Ovary (tissue), 9 donors: Measurements from ENCODE around the gene CCDC141. TPM values are rescaled to one million over a fixed set of nuclear protein-coding genes. Genes with fewer than 3 reads are reported as not detected.

Experiments
- DNase-seq, 5 donors: peaks; one replicate each; pipeline ENCODE4 v3.0.0-alpha.2; 2019 to 2020
- H3K27ac ChIP-seq, 2 donors: fragments of 200-600 bp; one replicate each; pipeline versions ENCODE4 v1.5.1 to v1.8.0; 2019 to 2022
- H3K27me3 ChIP-seq: fragments of 200-600 bp; one replicate; pipeline ENCODE4 v1.8.0; 2022
- H3K36me3 ChIP-seq: fragments of 200-600 bp; sonication (generic); one replicate; pipeline ENCODE4 v1.5.1; 2019
- H3K4me1 ChIP-seq: one replicate; pipeline ENCODE4 v1.8.1; 2013; ENCODE audit warnings: mild to moderate bottlenecking, moderate library complexity; ENCODE audit not compliant: insufficient read depth
- H3K4me3 ChIP-seq: fragments of 200-600 bp; sonication (generic); one replicate; pipeline ENCODE4 v1.5.1; 2017
- H3K9me3 ChIP-seq, 2 donors: fragments of 200-600 bp in 1 of 2; sonication (generic) in 1 of 2; one replicate each; pipeline versions ENCODE4 v1.5.1 to v1.8.1; 2013 to 2019; ENCODE audit warnings: mild to moderate bottlenecking in 1 of 2, moderate library complexity in 1 of 2
- CTCF ChIP-seq, 3 donors: fragments of 450-650 bp in 2 of 3; fragments of 200-600 bp in 1 of 3; IDR thresholded peaks; one replicate each; pipeline versions ENCODE4 v1.5.1 to v1.8.0; 2016 to 2022; ENCODE audit warnings: antibody characterized with exemption in 3 of 3, mild to moderate bottlenecking in 1 of 3
- EP300 ChIP-seq: sonication (generic); formaldehyde crosslinking; IDR thresholded peaks from one replicate; pipeline ENCODE4 v1.6.1; 2017; ENCODE audit warnings: antibody characterized with exemption
- POLR2A ChIP-seq: fragments of 450-650 bp; IDR thresholded peaks from one replicate; pipeline ENCODE4 v1.6.1; 2017; ENCODE audit warnings: antibody characterized with exemption, mild to moderate bottlenecking, moderate library complexity
- WGBS, 3 donors: extraction: QIAGEN DNeasy Blood & Tissue Kit in 1 of 3; methylation state at CpG; one replicate each; pipeline versions ENCODE4 v1.1.5 to v1.1.7; 2013 to 2017; 5-methylcytosine and 5-hydroxymethylcytosine counted together
- intact Hi-C, 4 donors: fragments of 100-400 bp; cut with DNase I; formaldehyde crosslinking; loops; one replicate each; pipeline versions ENCODE4 v1.11.0 to v1.15.1; 2022 to 2023
- polyA plus RNA-seq, 2 donors: library from polyadenylated mRNA; stranded (reverse); fragments of 200-250 nt in 1 of 2; fragments of 350-450 nt in 1 of 2; fragmentation: Illumina TruSeq in 1 of 2; extraction: RNeasy Lipid Tissue Mini Kit (QIAGEN cat#74804) in 1 of 2; gene quantifications; one replicate each; pipeline ENCODE4 v1.2.3, GENCODE V29; 2013 to 2014
- total RNA-seq, 7 donors: library from RNA; depleted of rRNA in 2 of 7; stranded (reverse); fragments of >200 nt in 2 of 7; fragmentation: NEBNext Ultra II Directional in 3 of 7; extraction: Animal tissue kit (Norgen Biotek cat#: 25700) in 3 of 7; gene quantifications; one replicate each; pipeline versions ENCODE4 v1.1.0 to v1.2.4, GENCODE V29; 2016 to 2023
- donor health status: DM: no; HTN: no; CAD: no; lungs with moderate emphysema.
- donor health status: DM: no; HTN: no; CAD: no.
- donor health status: Bipolar disorder and iron deficiency.
- donor health status: DM: yes; HTN: yes; CAD: no.
- donor health status: DM: no; HTN: no; CAD: no.
- donor health status: DM: yes; HTN: yes; CAD: no.

CCDC141 gene
- total and polyA plus RNA-seq, 9 donors = 0.35 to 6.2 (median 0.77) TPM

GRCh38 chr2:178824181-178824580 is 225.8 kb downstream of the CCDC141 start:
- 82 to 97% (median 97%) methylated on average over 7 of the region's 7 CpGs for WGBS, 3 donors
- Histone ChIP-seq H3K36me3 (no peaks in the 10 kb centered on the region), H3K27ac (no peak overlapping the region), H3K4me3 (no peak overlapping the region), H3K4me1 (peaks cover 3% of the 10 kb centered on the region), H3K9me3 (no peaks in the 10 kb centered on the region), H3K27me3 (no peaks in the 10 kb centered on the region)
- TF ChIP-seq CTCF (IDR thresholded peaks at IDR 0.05) (no peak), POLR2A (no peak), EP300 (no peak)
- DNase-seq = no peak
- intact Hi-C loops = no loop called here

- Histone ChIP-seq H3K27me3 (no peaks in the 10 kb centered on the region), H3K9me3 (no peaks in the 10 kb centered on the region), H3K27ac (no peak overlapping the region), H3K4me1 (peaks cover 2% of the 10 kb centered on the region), H3K36me3 (no peaks in the 10 kb centered on the region), H3K4me3 (no peak overlapping the region)
- no peak for DNase-seq
- 6 to 11% (median 11%) methylated on average over 4 of the region's 4 CpGs for WGBS, 3 donors
- TF ChIP-seq EP300 = no peak
- no peak for TF ChIP-seq CTCF (IDR thresholded peaks at IDR 0.05)
- no peak for TF ChIP-seq POLR2A
- intact Hi-C loops = no loop called here
Measured at GRCh38 chr2:178819992-178820391, 229.9 kb downstream of the CCDC141 start.

GRCh38 chr2:178819147-178819875 is 230.6 kb downstream of the CCDC141 start:
- H3K27me3 ChIP-seq = no peaks in the 10 kb centered on the region
- H3K36me3 ChIP-seq = no peaks in the 10 kb centered on the region
- intact Hi-C loops = no loop called here
- H3K9me3 ChIP-seq = no peaks in the 10 kb centered on the region
- no peak for DNase-seq
- 39 to 54% (median 44%) methylated on average over 1 of the region's 1 CpG for WGBS, 3 donors
- H3K4me1 ChIP-seq = peaks cover 2% of the 10 kb centered on the region
- TF ChIP-seq CTCF (IDR thresholded peaks at IDR 0.05) (no peak), POLR2A (no peak), EP300 (no peak)
- no peak overlapping the region for H3K4me3 ChIP-seq
- no peak overlapping the region for H3K27ac ChIP-seq

- intact Hi-C loops = no loop called here
- no peak for TF ChIP-seq CTCF (IDR thresholded peaks at IDR 0.05)
- no peak for TF ChIP-seq POLR2A
- no peak for TF ChIP-seq EP300
- Histone ChIP-seq H3K4me1 (no peaks in the 10 kb centered on the region), H3K27me3 (no peaks in the 10 kb centered on the region), H3K4me3 (no peak overlapping the region), H3K9me3 (no peaks in the 10 kb centered on the region), H3K36me3 (no peaks in the 10 kb centered on the region), H3K27ac (no peak overlapping the region)
- WGBS, 3 donors = 52 to 67% (median 54%) methylated on average over 2 of the region's 2 CpGs
- no peak for DNase-seq
Measured at GRCh38 chr2:178811901-178812300, 238.0 kb downstream of the CCDC141 start.
